SK-N-SH treated with all-trans-retinoic acid at 6 μM for 48 hours (cell line): Measurements from ENCODE around the gene OR9G4.

Experiments
- ATAC-seq: fragments of 200-7000 bp; cut with Tn5 transposase; 3 replicates; pipeline ENCODE4 v1.9.1; 2020; ENCODE audit warnings: mild to moderate bottlenecking, moderate library complexity
- BACH2 ChIP-seq: fragments of 250-450 bp; sonication (Bioruptor Pico); IDR thresholded peaks from 2 replicates; pipeline ENCODE4 v1.9.0; 2021; ENCODE audit warnings: mild to moderate bottlenecking, borderline replicate concordance
- ESRRG ChIP-seq: fragments of 250-450 bp; sonication (Bioruptor Pico); IDR thresholded peaks from 2 replicates; pipeline ENCODE4 v1.6.1; 2021; ENCODE audit warnings: mild to moderate bottlenecking
- GLIS3 ChIP-seq: fragments of 250-450 bp; sonication (Bioruptor Pico); IDR thresholded peaks from 2 replicates; pipeline ENCODE4 v1.5.0; 2020; ENCODE audit warnings: mild to moderate bottlenecking, moderate library complexity
- ISL1 ChIP-seq: fragments of 250-450 bp; sonication (Bioruptor Pico); IDR thresholded peaks from 2 replicates; pipeline ENCODE4 v2.1.2; 2022; ENCODE audit warnings: mild to moderate bottlenecking, moderate library complexity
- OSR1 ChIP-seq: fragments of 250-450 bp; sonication (Bioruptor Pico); IDR thresholded peaks from 2 replicates; pipeline ENCODE4 v1.8.0; 2022; ENCODE audit warnings: moderate library complexity, mild to moderate bottlenecking, inconsistent platforms
- PPARA ChIP-seq: fragments of 250-450 bp; sonication (Bioruptor Pico); IDR thresholded peaks from 2 replicates; pipeline ENCODE4 v1.5.0; 2020; ENCODE audit warnings: mild to moderate bottlenecking, borderline replicate concordance
- RARB ChIP-seq: fragments of 250-450 bp; sonication (Bioruptor Pico); IDR thresholded peaks from 2 replicates; pipeline ENCODE4 v1.8.0; 2021; ENCODE audit warnings: mild to moderate bottlenecking, moderate library complexity
- SNAI2 ChIP-seq: fragments of 250-450 bp; sonication (Bioruptor Pico); IDR thresholded peaks from 2 replicates; pipeline ENCODE4 v1.5.0; 2020; ENCODE audit warnings: mild to moderate bottlenecking, moderate library complexity
- TCF4 ChIP-seq: fragments of 250-450 bp; sonication (Bioruptor Pico); IDR thresholded peaks from 2 replicates; pipeline ENCODE4 v1.8.0; 2021; ENCODE audit warnings: mild to moderate bottlenecking, moderate library complexity, borderline replicate concordance
- ZC3H10 ChIP-seq: fragments of 250-450 bp; sonication (Bioruptor Pico); IDR thresholded peaks from 2 replicates; pipeline ENCODE4 v1.5.1; 2021; ENCODE audit warnings: mild to moderate bottlenecking, moderate library complexity
- ZFP3 ChIP-seq: fragments of 250-450 bp; sonication (Bioruptor Pico); IDR thresholded peaks from 2 replicates; pipeline ENCODE4 v1.5.0; 2020; ENCODE audit warnings: mild to moderate bottlenecking, moderate library complexity
- ZNF565 ChIP-seq: fragments of 450-650 bp; formaldehyde crosslinking; conservative IDR thresholded peaks from 2 replicates; pipeline ENCODE4 v1.5.0; 2020; ENCODE audit warnings: low read depth, mild to moderate bottlenecking, moderate library complexity
- ZNF70 ChIP-seq: fragments of 450-650 bp; formaldehyde crosslinking; IDR thresholded peaks from 2 replicates; pipeline ENCODE4 v1.5.0; 2020; ENCODE audit warnings: mild to moderate bottlenecking, moderate library complexity
- ZNF8 ChIP-seq: fragments of 450-650 bp; formaldehyde crosslinking; IDR thresholded peaks from 2 replicates; pipeline ENCODE4 v1.5.0; 2020; ENCODE audit warnings: mild to moderate bottlenecking, moderate library complexity
- TF ChIP-seq, protein P1 (sequence below): fragments of 250-450 bp; sonication (Bioruptor Pico); IDR thresholded peaks from 2 replicates; pipeline ENCODE4 v1.8.0; 2021; ENCODE audit warnings: low read depth, mild to moderate bottlenecking, moderate library complexity, borderline replicate concordance
- TF ChIP-seq, protein P2 (sequence below): fragments of 250-450 bp; sonication (Bioruptor Pico); IDR thresholded peaks from 2 replicates; pipeline ENCODE4 v1.5.1; 2021; ENCODE audit warnings: mild to moderate bottlenecking, moderate library complexity
- TF ChIP-seq, protein P3 (sequence below): fragments of 250-450 bp; sonication (Bioruptor Pico); IDR thresholded peaks from 2 replicates; pipeline ENCODE4 v1.8.0; 2020; ENCODE audit warnings: mild to moderate bottlenecking, moderate library complexity, borderline replicate concordance
- TF ChIP-seq, protein P4 (sequence below): fragments of 250-450 bp; sonication (Bioruptor Pico); IDR thresholded peaks from 2 replicates; pipeline ENCODE4 v1.5.0; 2020; ENCODE audit warnings: mild to moderate bottlenecking, moderate library complexity

The OR9G4 gene

DNA sequence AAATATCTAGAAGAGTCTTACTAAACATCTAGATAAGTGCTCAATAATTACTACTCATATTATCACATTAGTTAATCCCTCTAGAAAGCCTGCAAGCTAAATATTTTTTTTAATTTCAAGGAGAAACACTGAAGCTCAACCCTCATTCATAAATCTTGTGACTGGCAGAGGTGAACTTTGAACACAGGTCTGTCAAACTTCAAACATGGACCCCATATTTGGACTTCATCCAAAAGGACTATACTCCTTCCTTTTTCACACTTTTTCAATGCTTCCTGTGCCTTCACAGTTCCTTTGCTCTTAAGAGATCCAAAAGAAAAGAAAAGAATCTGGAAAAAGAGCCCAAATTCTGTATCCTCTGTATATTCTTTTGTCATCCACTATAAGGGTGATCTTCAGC is 28.3 kb upstream of the OR9G4 start (continued):
- TF ChIP-seq, protein P1, sequence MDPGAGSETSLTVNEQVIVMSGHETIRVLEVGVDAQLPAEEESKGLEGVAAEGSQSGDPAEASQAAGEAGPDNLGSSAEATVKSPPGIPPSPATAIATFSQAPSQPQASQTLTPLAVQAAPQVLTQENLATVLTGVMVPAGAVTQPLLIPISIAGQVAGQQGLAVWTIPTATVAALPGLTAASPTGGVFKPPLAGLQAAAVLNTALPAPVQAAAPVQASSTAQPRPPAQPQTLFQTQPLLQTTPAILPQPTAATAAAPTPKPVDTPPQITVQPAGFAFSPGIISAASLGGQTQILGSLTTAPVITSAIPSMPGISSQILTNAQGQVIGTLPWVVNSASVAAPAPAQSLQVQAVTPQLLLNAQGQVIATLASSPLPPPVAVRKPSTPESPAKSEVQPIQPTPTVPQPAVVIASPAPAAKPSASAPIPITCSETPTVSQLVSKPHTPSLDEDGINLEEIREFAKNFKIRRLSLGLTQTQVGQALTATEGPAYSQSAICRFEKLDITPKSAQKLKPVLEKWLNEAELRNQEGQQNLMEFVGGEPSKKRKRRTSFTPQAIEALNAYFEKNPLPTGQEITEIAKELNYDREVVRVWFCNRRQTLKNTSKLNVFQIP: no peak
- TF ChIP-seq BACH2 (CRISPR knock-in tag): no peak
- TF ChIP-seq ESRRG (CRISPR knock-in tag): no peak
- TF ChIP-seq ZNF565 (CRISPR knock-in tag): no peak
- TF ChIP-seq TCF4 (CRISPR knock-in tag): no peak
- TF ChIP-seq GLIS3 (CRISPR knock-in tag): no peak

DNA sequence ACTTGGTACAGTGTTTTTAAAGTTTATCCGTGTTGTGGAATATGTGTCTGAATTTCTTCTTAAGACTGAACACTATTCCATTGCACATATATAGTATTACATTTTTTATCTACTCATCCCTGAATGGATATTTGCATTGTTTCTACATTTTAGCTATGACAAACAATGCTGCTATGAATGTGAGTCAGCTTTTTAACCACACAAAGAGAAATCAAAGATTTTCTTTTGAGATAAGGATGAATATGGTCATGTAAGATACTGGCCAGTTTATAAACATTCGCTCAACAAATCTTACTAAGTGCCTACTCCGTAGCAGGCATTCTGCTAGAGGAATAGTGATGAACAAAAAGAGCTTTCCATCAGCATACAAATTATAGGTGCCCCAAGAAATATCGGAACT is 16.5 kb upstream of the OR9G4 start:
- no peak for ATAC-seq
- TF ChIP-seq ZNF8 (CRISPR knock-in tag) (no peak), SNAI2 (no peak)
- TF ChIP-seq, protein P2, sequence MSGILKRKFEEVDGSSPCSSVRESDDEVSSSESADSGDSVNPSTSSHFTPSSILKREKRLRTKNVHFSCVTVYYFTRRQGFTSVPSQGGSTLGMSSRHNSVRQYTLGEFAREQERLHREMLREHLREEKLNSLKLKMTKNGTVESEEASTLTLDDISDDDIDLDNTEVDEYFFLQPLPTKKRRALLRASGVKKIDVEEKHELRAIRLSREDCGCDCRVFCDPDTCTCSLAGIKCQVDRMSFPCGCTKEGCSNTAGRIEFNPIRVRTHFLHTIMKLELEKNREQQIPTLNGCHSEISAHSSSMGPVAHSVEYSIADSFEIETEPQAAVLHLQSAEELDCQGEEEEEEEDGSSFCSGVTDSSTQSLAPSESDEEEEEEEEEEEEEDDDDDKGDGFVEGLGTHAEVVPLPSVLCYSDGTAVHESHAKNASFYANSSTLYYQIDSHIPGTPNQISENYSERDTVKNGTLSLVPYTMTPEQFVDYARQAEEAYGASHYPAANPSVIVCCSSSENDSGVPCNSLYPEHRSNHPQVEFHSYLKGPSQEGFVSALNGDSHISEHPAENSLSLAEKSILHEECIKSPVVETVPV (CRISPR knock-in tag): no peak

DNA sequence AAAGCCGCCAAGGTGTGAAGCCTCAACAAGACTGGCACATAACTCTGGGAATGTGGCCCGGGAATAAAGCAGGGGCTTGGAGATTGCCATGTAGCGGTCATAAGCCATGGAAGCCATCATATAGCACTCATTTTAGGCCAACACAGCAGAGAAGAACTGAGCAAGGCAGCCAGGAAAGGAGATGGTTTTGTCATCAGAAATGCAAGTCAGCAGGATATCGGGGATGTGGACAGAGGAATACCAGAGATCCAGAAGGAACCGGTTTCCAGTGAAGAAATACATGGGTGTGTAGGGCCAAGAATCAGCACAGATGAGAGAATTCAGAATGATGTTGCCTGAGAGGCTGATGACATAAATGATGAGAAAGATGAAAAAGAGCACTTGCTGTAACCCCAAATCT is 3.0 kb upstream of the OR9G4 start:
- ATAC-seq: no peak
- TF ChIP-seq, protein P2 (CRISPR knock-in tag): no peak
- TF ChIP-seq RARB (CRISPR knock-in tag): no peak
- no peak for TF ChIP-seq ZNF70
- TF ChIP-seq, protein P1: no peak
- TF ChIP-seq TCF4 (CRISPR knock-in tag): no peak
- TF ChIP-seq ZFP3 (CRISPR knock-in tag): no peak
- TF ChIP-seq, protein P3, sequence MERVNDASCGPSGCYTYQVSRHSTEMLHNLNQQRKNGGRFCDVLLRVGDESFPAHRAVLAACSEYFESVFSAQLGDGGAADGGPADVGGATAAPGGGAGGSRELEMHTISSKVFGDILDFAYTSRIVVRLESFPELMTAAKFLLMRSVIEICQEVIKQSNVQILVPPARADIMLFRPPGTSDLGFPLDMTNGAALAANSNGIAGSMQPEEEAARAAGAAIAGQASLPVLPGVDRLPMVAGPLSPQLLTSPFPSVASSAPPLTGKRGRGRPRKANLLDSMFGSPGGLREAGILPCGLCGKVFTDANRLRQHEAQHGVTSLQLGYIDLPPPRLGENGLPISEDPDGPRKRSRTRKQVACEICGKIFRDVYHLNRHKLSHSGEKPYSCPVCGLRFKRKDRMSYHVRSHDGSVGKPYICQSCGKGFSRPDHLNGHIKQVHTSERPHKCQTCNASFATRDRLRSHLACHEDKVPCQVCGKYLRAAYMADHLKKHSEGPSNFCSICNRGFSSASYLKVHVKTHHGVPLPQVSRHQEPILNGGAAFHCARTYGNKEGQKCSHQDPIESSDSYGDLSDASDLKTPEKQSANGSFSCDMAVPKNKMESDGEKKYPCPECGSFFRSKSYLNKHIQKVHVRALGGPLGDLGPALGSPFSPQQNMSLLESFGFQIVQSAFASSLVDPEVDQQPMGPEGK (CRISPR knock-in tag): no peak
- no peak for TF ChIP-seq PPARA
- TF ChIP-seq ESRRG (CRISPR knock-in tag): no peak
- TF ChIP-seq BACH2 (CRISPR knock-in tag): no peak
- no peak for TF ChIP-seq ZNF8 (CRISPR knock-in tag)
- no peak for TF ChIP-seq ZC3H10 (CRISPR knock-in tag)
- TF ChIP-seq ZNF565 (CRISPR knock-in tag): no peak
- TF ChIP-seq OSR1 (CRISPR knock-in tag): no peak
- TF ChIP-seq ISL1 (CRISPR knock-in tag): no peak
- TF ChIP-seq, protein P4, sequence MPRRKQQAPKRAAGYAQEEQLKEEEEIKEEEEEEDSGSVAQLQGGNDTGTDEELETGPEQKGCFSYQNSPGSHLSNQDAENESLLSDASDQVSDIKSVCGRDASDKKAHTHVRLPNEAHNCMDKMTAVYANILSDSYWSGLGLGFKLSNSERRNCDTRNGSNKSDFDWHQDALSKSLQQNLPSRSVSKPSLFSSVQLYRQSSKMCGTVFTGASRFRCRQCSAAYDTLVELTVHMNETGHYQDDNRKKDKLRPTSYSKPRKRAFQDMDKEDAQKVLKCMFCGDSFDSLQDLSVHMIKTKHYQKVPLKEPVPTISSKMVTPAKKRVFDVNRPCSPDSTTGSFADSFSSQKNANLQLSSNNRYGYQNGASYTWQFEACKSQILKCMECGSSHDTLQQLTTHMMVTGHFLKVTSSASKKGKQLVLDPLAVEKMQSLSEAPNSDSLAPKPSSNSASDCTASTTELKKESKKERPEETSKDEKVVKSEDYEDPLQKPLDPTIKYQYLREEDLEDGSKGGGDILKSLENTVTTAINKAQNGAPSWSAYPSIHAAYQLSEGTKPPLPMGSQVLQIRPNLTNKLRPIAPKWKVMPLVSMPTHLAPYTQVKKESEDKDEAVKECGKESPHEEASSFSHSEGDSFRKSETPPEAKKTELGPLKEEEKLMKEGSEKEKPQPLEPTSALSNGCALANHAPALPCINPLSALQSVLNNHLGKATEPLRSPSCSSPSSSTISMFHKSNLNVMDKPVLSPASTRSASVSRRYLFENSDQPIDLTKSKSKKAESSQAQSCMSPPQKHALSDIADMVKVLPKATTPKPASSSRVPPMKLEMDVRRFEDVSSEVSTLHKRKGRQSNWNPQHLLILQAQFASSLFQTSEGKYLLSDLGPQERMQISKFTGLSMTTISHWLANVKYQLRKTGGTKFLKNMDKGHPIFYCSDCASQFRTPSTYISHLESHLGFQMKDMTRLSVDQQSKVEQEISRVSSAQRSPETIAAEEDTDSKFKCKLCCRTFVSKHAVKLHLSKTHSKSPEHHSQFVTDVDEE: no peak
